SK-N-SH treated with all-trans-retinoic acid at 6 μM for 48 hours (cell line): Measurements from ENCODE around the gene GRXCR1.

Experiments
- ATAC-seq: fragments of 200-7000 bp; cut with Tn5 transposase; 3 replicates; pipeline ENCODE4 v1.9.1; 2020; ENCODE audit warnings: mild to moderate bottlenecking, moderate library complexity
- BACH2 ChIP-seq: fragments of 250-450 bp; sonication (Bioruptor Pico); IDR thresholded peaks from 2 replicates; pipeline ENCODE4 v1.9.0; 2021; ENCODE audit warnings: mild to moderate bottlenecking, borderline replicate concordance
- CREB5 ChIP-seq: fragments of 250-450 bp; sonication (Bioruptor Pico); IDR thresholded peaks from 2 replicates; pipeline ENCODE4 v1.5.1; 2020; ENCODE audit warnings: low read depth, mild to moderate bottlenecking, moderate library complexity
- CSDC2 ChIP-seq: fragments of 250-450 bp; sonication (Bioruptor Pico); IDR thresholded peaks from 2 replicates; pipeline ENCODE4 v1.5.0; 2020; ENCODE audit warnings: mild to moderate bottlenecking, moderate library complexity
- CSRNP3 ChIP-seq: fragments of 250-450 bp; sonication (Bioruptor Pico); IDR thresholded peaks from 2 replicates; pipeline ENCODE4 v1.5.1; 2021; ENCODE audit warnings: mild to moderate bottlenecking, moderate library complexity
- ESRRG ChIP-seq: fragments of 250-450 bp; sonication (Bioruptor Pico); IDR thresholded peaks from 2 replicates; pipeline ENCODE4 v1.6.1; 2021; ENCODE audit warnings: mild to moderate bottlenecking
- GLIS3 ChIP-seq: fragments of 250-450 bp; sonication (Bioruptor Pico); IDR thresholded peaks from 2 replicates; pipeline ENCODE4 v1.5.0; 2020; ENCODE audit warnings: mild to moderate bottlenecking, moderate library complexity
- ISL1 ChIP-seq: fragments of 250-450 bp; sonication (Bioruptor Pico); IDR thresholded peaks from 2 replicates; pipeline ENCODE4 v2.1.2; 2022; ENCODE audit warnings: mild to moderate bottlenecking, moderate library complexity
- OSR1 ChIP-seq: fragments of 250-450 bp; sonication (Bioruptor Pico); IDR thresholded peaks from 2 replicates; pipeline ENCODE4 v1.8.0; 2022; ENCODE audit warnings: moderate library complexity, mild to moderate bottlenecking, inconsistent platforms
- PPARA ChIP-seq: fragments of 250-450 bp; sonication (Bioruptor Pico); IDR thresholded peaks from 2 replicates; pipeline ENCODE4 v1.5.0; 2020; ENCODE audit warnings: mild to moderate bottlenecking, borderline replicate concordance
- RARB ChIP-seq: fragments of 250-450 bp; sonication (Bioruptor Pico); IDR thresholded peaks from 2 replicates; pipeline ENCODE4 v1.8.0; 2021; ENCODE audit warnings: mild to moderate bottlenecking, moderate library complexity
- TCF4 ChIP-seq: fragments of 250-450 bp; sonication (Bioruptor Pico); IDR thresholded peaks from 2 replicates; pipeline ENCODE4 v1.8.0; 2021; ENCODE audit warnings: mild to moderate bottlenecking, moderate library complexity, borderline replicate concordance
- TSHZ2 ChIP-seq: fragments of 250-450 bp; sonication (Bioruptor Pico); IDR thresholded peaks from 2 replicates; pipeline ENCODE4 v1.5.0; 2020; ENCODE audit warnings: mild to moderate bottlenecking, moderate library complexity
- ZC3H10 ChIP-seq: fragments of 250-450 bp; sonication (Bioruptor Pico); IDR thresholded peaks from 2 replicates; pipeline ENCODE4 v1.5.1; 2021; ENCODE audit warnings: mild to moderate bottlenecking, moderate library complexity
- ZFP3 ChIP-seq: fragments of 250-450 bp; sonication (Bioruptor Pico); IDR thresholded peaks from 2 replicates; pipeline ENCODE4 v1.5.0; 2020; ENCODE audit warnings: mild to moderate bottlenecking, moderate library complexity
- ZFP30 ChIP-seq: fragments of 450-650 bp; formaldehyde crosslinking; IDR thresholded peaks from 2 replicates; pipeline ENCODE4 v1.5.0; 2022; ENCODE audit warnings: mild to moderate bottlenecking, moderate library complexity
- ZNF565 ChIP-seq: fragments of 450-650 bp; formaldehyde crosslinking; conservative IDR thresholded peaks from 2 replicates; pipeline ENCODE4 v1.5.0; 2020; ENCODE audit warnings: low read depth, mild to moderate bottlenecking, moderate library complexity
- ZNF70 ChIP-seq: fragments of 450-650 bp; formaldehyde crosslinking; IDR thresholded peaks from 2 replicates; pipeline ENCODE4 v1.5.0; 2020; ENCODE audit warnings: mild to moderate bottlenecking, moderate library complexity
- ZNF8 ChIP-seq: fragments of 450-650 bp; formaldehyde crosslinking; IDR thresholded peaks from 2 replicates; pipeline ENCODE4 v1.5.0; 2020; ENCODE audit warnings: mild to moderate bottlenecking, moderate library complexity

The GRXCR1 gene

GRCh38 chr4:42844422-42845070, 48.0 kb upstream of the GRXCR1 start:
- TF ChIP-seq ZNF70 (CRISPR knock-in tag) (no peak), ISL1 (CRISPR knock-in tag) (no peak), GLIS3 (CRISPR knock-in tag) (no peak), CREB5 (CRISPR knock-in tag) (no peak), RARB (CRISPR knock-in tag) (no peak)
- no peak for ATAC-seq

- ATAC-seq: no peak
- TF ChIP-seq BACH2 (CRISPR knock-in tag) (no peak), ZFP3 (CRISPR knock-in tag) (no peak), ZC3H10 (no peak), CSRNP3 (CRISPR knock-in tag) (no peak), ZNF565 (CRISPR knock-in tag) (no peak), TSHZ2 (CRISPR knock-in tag) (no peak), RARB (CRISPR knock-in tag) (no peak)
Observed at GRCh38 chr4:42845586-42845985, 46.9 kb upstream of the GRXCR1 start.

GRCh38 chr4:42855779-42856178, 36.7 kb upstream of the GRXCR1 start:
- TF ChIP-seq ZNF8 (CRISPR knock-in tag): no peak
- no peak for TF ChIP-seq BACH2 (CRISPR knock-in tag)
- TF ChIP-seq GLIS3 (CRISPR knock-in tag): no peak
- TF ChIP-seq OSR1 (CRISPR knock-in tag): no peak
- no peak for TF ChIP-seq TCF4 (CRISPR knock-in tag)
- no peak for TF ChIP-seq ZNF70 (CRISPR knock-in tag)
- TF ChIP-seq ZNF565 (CRISPR knock-in tag): no peak
- no peak for TF ChIP-seq PPARA (CRISPR knock-in tag)
- TF ChIP-seq RARB (CRISPR knock-in tag): no peak
- no peak for TF ChIP-seq ISL1 (CRISPR knock-in tag)
- no peak for TF ChIP-seq TSHZ2 (CRISPR knock-in tag)
- no peak for TF ChIP-seq ZFP30
- TF ChIP-seq CSDC2 (CRISPR knock-in tag): no peak
- TF ChIP-seq ESRRG (CRISPR knock-in tag): no peak
- ATAC-seq: no peak

GRCh38 chr4:42865572-42866189, 26.8 kb upstream of the GRXCR1 start:
- no peak for TF ChIP-seq CSDC2 (CRISPR knock-in tag)
- no peak for TF ChIP-seq ISL1 (CRISPR knock-in tag)
- TF ChIP-seq BACH2 (CRISPR knock-in tag): no peak
- no peak for TF ChIP-seq ZNF70 (CRISPR knock-in tag)
- TF ChIP-seq TCF4 (CRISPR knock-in tag): no peak
- TF ChIP-seq, all 23 proteins: peak for 0
- ATAC-seq: peak; percentile 76
